HG02938 (cell line): ENCODE measurements around the gene ERI3.

Source experiments
- ATAC-seq: cut with Tn5 transposase; IDR thresholded peaks from one replicate; pipeline ENCODE4 v1.9.1; 2021; ENCODE audit warnings: mild to moderate bottlenecking, moderate library complexity; ENCODE audit not compliant: unreplicated experiment

ERI3 gene

GRCh38 chr1:44263568-44264450 lies 91.2 kb downstream of the ERI3 start:
- ATAC-seq: no peak

DNA sequence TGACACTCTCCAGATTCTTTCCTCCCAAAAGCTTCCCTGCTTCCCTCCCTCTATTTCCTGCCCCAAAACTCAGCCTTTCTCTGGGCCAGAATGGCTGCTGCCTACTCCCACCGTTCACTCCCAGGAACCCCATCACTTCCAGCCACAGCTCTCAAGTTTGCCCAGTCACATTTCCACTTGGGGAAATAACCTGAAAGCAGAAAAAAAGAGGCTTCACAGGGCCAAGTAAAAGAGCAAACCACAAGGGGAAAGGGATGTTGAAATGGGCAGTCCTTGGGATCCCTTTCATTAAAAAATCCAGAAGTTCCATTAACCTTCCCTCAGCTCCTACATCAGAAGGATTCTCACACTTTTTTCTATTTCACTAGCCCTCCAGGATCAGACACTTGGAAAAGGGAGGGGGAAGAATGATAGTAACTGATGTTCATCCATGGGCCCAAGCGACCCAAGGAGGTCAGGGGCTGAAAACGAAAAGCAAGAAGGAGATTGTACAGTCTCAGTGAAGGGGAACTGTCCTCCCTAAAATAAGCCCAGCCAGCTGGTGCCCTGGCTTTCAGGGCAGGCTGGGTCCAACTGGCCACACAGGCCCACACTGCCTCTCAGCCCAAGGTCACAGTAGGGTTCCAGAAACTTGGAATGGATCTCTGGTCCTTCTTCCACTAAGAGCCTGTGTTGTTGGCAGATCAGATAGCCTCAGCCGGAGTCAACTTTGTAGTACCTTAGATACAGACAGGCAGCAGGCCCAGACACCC lies 92.1 kb downstream of the ERI3 start:
- no peak for ATAC-seq

DNA sequence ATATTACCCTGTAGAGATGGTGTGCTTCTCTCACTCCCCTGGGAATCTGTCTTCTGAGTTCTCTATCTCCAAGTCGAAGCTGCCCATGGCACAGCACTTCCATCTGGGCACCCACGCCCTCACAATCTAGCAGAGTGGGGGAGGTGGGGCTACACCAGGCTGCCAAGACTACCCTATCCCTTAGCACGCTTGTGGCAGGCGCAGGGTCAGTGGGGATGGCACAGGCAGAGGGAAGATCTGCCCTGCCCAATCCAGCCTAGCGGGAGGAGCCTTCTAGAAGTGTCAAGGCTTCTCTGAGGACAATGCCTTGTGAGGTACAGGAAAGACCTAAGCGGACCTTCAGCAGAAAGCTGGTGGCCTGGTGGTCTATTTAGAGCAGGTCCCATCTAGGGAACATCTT lies 92.6 kb downstream of the ERI3 start:
- no peak for ATAC-seq

DNA sequence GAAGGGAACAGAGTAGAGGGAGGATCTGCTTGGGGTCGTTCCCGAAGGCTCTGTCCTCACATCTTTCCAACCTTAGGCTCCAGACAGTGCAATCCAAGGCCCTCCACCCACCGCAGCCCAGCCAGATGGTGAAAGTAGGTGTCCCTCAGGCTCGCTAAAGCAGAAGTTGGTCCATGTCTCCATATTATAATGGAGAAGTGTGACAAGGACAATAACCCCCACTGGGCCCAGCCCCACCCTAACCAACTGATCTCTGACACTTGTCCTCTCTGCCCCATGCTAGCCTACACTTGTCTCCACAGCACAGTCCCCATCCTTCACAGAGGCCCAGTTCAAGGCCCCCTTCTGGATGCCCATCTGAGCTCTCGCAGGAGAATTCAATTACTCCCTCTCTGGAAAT lies 93.1 kb downstream of the ERI3 start:
- no peak for ATAC-seq

DNA sequence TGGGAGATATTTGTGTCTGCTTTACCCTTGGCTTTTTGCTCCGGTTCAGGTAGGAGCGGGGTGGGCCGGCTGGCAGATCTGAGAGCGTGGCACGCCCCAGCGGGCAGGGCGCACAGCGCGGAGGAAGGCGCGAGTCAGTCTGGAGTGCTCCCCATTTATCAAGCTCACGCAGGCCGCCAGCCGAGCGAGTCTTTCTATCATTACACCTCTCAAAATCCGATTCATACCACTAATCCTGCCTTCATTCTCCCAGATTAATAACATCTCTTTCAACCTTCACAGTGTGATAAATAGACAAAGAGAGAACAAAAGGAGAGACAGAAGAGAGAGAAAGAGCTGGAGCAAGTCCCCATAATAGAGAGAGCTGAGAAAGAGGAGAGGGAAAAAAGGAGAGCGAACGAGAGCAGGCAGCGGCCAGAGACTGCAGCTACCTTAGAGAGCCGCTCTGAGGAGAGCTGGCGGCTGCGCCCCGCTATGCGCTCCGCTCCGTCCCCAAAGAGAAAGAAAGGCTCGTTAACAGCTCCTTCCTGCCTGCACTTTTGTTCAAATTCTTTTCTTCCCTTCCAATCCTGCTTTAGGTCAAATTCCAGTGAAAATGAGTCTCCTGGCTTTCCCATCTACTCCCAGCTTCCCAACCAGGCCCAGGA lies 93.8 kb downstream of the ERI3 start:
- ATAC-seq: no peak

- ATAC-seq: no peak
Measured at GRCh38 chr1:44260792-44261170, 94.3 kb downstream of the ERI3 start.

- no peak for ATAC-seq
Measured at GRCh38 chr1:44259090-44259489, 96.0 kb downstream of the ERI3 start.

GRCh38 chr1:44256762-44257554 lies 98.1 kb downstream of the ERI3 start:
- ATAC-seq: no peak

GRCh38 chr1:44254392-44254910 lies 100.6 kb downstream of the ERI3 start:
- ATAC-seq: no peak

DNA sequence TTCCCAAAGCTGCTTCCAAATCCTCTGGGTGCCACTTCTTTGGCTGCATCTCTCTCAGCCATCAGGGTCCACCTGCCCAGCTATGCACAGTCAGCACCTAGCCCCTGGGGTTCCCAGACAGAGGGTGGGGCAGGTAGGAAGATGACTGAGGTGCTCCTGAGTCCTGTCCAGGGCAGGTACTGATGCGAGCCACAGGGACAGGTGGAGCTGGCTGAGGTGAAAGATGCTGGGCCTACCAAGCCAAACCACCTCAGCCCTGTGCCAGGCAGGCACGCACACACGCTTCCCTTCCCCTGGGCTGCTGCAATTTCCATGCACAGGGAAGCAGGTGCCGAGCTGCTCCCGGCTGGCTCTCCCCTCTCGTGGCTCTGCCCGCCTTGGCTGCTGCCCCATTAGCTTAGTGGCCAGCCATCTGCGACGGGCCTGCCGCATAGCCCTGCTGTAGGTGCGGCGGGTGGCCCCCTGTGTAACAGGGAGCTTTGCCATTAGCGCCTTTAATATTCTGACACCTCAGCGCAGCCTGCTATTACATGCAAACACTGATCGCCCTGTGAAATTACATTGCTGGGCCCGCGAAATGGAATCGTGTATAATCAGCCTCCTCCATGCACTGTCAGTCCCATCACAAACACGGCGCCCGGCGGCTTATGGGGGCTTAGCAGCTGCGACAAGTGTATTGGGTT lies 102.9 kb downstream of the ERI3 start:
- no peak for ATAC-seq

- ATAC-seq: no peak
Measured at GRCh38 chr1:44251486-44251885, 103.6 kb downstream of the ERI3 start.

GRCh38 chr1:44250068-44250781 lies 104.8 kb downstream of the ERI3 start:
- no peak for ATAC-seq

GRCh38 chr1:44249543-44249942 lies 105.5 kb downstream of the ERI3 start:
- no peak for ATAC-seq

GRCh38 chr1:44246806-44247205 lies 108.3 kb downstream of the ERI3 start:
- no peak for ATAC-seq

GRCh38 chr1:44244986-44245385 lies 110.1 kb downstream of the ERI3 start:
- ATAC-seq: no peak

- no peak for ATAC-seq
Measured at GRCh38 chr1:44243782-44244495, 111.1 kb downstream of the ERI3 start.

DNA sequence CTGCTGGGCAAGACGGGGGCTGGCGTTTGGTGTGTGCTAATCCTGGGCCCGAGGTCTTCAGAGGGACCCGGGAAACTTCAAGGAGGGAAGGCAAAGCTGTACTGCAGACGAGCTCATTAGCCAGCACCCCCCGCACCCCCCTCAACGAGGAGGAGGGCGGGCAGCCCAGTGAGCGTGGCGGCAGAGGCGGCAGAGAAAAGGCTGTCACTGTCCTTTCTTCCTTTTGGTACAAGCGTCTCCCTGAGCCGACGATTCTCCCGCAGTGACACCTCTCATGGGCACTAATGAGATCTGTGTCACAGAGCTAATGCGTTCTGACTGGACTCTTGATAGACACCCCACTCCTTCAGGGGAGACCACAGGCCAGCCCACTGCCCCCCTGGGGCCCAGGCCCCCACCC lies 112.3 kb downstream of the ERI3 start:
- no peak for ATAC-seq

DNA sequence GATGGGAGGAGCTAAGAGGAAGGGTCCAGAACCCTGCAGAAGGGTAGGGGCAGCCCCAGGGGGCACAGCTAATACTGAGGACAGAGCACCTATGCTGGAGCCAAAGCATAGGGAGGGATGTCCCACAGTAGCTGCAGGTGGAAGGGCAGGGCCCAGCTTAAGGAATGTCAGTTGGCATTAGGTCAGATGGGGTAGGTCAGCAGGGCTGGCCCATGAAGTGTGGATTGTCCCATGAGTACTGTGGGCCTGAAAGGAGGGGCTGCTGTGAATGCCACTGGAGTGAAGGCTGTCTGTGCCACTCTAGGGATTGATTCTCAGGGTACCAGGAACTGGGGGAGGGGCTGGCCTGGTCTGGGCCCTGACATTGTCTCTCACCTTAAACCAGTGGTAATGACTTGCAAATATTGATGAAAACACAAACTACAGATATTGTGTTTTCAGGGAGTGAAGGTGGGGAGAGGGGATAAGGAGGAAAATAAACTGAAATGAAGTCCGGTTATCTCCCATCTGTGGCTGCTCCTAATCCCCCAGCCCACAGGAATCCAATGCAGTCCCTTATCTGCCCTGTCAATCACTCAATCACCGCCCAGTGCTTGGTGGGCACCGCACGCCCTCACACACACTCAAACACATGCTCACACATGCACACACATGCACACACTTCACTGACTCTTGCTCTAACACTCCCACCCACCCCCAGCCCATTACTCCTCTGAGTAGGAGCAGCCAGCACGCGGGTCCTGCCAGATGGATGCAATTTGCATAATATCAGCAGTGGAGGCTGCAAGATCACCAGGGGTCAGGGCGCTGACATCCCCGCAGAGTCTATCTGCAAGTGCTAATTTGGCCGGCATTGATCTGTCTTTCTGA lies 114.0 kb downstream of the ERI3 start:
- no peak for ATAC-seq
